22Rv1 (cell line): Measurements from ENCODE around the gene UBL7.

Source experiments
- H3K27ac ChIP-seq: fragments of 450-650 bp; 2 replicates; pipeline ENCODE4 v1.5.1; 2017
- ZFX ChIP-seq: fragments of 450-650 bp; IDR thresholded peaks from 2 replicates; pipeline ENCODE4 v1.6.1; 2017; ENCODE audit warnings: antibody characterized with exemption, borderline replicate concordance
- TF ChIP-seq, protein P1 (sequence below): fragments of 450-650 bp; IDR thresholded peaks from 2 replicates; pipeline ENCODE4 v1.5.1; 2017; ENCODE audit warnings: mild to moderate bottlenecking

UBL7 gene

GRCh38 chr15:74430510-74430951 is 30.4 kb downstream of the UBL7 start:
- TF ChIP-seq, protein P1, sequence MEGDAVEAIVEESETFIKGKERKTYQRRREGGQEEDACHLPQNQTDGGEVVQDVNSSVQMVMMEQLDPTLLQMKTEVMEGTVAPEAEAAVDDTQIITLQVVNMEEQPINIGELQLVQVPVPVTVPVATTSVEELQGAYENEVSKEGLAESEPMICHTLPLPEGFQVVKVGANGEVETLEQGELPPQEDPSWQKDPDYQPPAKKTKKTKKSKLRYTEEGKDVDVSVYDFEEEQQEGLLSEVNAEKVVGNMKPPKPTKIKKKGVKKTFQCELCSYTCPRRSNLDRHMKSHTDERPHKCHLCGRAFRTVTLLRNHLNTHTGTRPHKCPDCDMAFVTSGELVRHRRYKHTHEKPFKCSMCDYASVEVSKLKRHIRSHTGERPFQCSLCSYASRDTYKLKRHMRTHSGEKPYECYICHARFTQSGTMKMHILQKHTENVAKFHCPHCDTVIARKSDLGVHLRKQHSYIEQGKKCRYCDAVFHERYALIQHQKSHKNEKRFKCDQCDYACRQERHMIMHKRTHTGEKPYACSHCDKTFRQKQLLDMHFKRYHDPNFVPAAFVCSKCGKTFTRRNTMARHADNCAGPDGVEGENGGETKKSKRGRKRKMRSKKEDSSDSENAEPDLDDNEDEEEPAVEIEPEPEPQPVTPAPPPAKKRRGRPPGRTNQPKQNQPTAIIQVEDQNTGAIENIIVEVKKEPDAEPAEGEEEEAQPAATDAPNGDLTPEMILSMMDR = no peak
- TF ChIP-seq ZFX = no peak
- H3K27ac ChIP-seq = no peak overlapping the region

- H3K27ac ChIP-seq = no peak overlapping the region
- TF ChIP-seq, protein P1 = no peak
- no peak for TF ChIP-seq ZFX
Measured at GRCh38 chr15:74429781-74430400, 31.1 kb downstream of the UBL7 start.

GRCh38 chr15:74428970-74429780 is 31.8 kb downstream of the UBL7 start:
- H3K27ac ChIP-seq = no peak overlapping the region
- TF ChIP-seq, protein P1 = no peak

- no peak for TF ChIP-seq ZFX
- TF ChIP-seq, protein P1 = no peak
- H3K27ac ChIP-seq = no peak overlapping the region
Measured at GRCh38 chr15:74428442-74428787, 32.5 kb downstream of the UBL7 start.

DNA sequence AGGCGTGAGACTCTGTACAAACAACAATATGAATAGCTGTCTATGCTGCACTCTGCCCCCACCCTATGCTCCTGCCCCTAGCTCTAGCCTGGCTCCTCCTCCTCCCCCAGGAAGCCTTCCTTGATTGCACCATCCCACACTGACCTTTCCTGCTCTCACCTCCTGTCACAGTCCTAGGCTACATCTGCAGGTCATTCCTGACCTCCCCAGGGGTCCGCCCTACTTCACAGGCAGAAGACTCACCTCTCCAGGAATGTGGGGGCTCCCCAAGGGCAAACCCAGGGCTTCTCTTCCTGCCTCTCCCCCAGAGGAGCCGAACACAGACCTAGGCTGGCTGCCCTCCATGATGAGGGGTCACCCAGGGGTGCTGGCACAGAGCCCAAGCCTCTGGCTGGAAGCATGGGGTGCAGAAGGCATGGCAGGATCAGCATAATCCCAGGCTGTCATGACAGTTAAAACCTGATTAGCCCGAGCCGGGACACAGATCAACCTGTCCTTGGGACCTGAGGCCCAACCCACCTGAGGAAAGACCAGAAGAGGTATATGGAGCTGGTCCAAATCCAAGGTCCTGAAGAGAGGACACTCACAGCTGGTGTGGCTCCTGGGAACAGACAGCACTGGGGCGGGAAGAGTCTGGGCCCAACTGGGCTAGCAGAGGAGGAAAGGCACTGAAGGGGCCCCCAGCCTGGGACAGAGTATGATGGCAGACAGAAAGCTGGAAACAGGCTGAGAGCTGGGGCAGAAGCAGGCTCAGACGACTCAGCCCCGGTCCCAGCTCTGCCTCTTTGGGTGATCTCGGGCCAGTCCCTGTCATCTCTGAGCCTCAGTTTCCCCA is 33.1 kb downstream of the UBL7 start:
- H3K27ac ChIP-seq = no peak overlapping the region
- no peak for TF ChIP-seq ZFX
- TF ChIP-seq, protein P1 = no peak

GRCh38 chr15:74426404-74427281 is 34.3 kb downstream of the UBL7 start:
- H3K27ac ChIP-seq = no peak overlapping the region
- TF ChIP-seq, protein P1 = no peak
- no peak for TF ChIP-seq ZFX
